ENCODE data around the gene SPPL2B. TPM values are rescaled to one million over a fixed set of nuclear protein-coding genes. Genes with fewer than 3 reads are reported as not detected.
A peak's percentile ranks its signal among the peaks of the same experiment; 100 is the strongest.
"Not testable (repeated sequence)": the region's sequence is repeated elsewhere in the genome, so short reads cannot be mapped to it uniquely, and the experiment has no call there.

Gene SPPL2B, protein sequence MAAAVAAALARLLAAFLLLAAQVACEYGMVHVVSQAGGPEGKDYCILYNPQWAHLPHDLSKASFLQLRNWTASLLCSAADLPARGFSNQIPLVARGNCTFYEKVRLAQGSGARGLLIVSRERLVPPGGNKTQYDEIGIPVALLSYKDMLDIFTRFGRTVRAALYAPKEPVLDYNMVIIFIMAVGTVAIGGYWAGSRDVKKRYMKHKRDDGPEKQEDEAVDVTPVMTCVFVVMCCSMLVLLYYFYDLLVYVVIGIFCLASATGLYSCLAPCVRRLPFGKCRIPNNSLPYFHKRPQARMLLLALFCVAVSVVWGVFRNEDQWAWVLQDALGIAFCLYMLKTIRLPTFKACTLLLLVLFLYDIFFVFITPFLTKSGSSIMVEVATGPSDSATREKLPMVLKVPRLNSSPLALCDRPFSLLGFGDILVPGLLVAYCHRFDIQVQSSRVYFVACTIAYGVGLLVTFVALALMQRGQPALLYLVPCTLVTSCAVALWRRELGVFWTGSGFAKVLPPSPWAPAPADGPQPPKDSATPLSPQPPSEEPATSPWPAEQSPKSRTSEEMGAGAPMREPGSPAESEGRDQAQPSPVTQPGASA
- 10 to 100 TPM; 39.4 to 46.2 (median 45.5) TPM for polyA plus RNA-seq

DNA sequence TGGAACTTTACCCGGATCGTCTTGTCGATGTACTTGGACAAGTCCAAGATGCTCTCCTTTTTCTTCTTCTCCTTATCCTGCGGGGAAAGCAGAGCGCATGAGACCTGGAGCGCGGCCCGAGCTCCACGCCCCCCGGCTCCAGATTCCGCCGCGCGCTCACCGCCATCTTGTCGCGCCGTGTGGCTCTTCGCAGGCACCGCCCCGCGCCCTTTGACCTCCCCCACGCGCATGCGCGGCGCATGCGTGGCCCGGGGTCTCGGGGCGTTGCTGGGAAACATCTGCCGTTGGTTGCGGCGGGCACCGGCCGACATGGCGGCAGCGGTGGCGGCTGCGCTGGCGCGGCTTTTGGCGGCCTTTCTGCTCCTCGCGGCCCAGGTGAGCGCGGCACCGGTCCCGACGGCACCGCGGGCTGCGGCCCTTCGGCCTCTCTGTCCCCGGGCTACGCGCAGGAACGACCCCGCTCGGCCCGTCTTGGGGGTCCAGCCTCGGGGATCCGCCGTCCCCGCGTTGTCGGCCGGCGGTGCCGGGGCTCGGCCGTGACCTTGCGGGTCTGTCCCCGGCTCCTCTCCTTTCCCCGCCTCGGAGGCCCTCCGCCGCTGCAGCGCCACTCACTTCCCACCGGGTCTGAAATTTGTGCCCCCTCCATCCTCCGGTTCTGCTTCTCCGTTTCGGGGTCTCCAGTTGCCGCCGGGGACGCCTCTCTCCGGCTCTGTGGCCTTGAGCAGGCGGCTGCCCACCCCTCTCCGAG is at the start of gene SPPL2B, which contains the start of gene LSM7:
TSS of gene SPPL2B (plus strand) at position 284 of the 748 bp plus-strand sequence. CDS start at position 310, 26 bp downstream.
TSS of gene LSM7 (minus strand) at position 186 of the 748 bp plus-strand sequence. CDS start at position 166, 20 bp downstream.
- H3K27ac ChIP-seq (ENCODE audit: low read depth, low read length): no peak within 1 kb of the TSS
- 0 to 1% (median 0%) methylated on average over 69 to 89 of the region's 89 CpGs for WGBS, 3 donors

DNA sequence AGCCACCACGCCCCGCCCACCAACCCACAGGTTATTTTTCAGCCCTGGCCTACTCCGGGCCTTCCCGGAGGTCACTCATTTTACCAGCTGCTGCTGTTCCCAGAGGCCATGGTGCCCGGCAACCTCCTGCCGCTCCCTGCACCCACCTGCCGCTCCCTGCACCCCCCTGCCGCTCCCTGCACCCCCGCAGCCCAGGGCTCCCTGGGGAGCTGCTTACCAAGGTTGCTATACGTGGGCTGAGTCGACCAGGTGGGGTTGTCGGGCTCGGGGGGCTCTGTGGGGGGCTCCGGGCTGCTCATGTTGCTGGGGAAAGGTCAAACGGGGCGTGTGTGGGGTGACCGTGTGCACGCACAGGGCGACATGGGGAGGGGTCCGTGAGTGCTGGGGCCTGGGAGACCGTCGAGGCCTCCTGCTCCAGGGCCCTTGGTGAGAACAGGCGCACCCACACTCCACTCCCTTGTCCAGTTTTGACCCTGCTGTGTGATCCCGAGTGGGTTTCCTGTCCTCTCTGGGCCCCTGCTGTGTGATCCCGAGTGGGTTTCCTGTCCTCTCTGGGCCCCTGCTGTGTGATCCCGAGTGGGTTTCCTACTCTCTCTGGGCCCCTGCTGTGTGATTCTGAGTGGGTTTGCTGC is 47.7 kb upstream of the SPPL2B start:
- H3K27ac ChIP-seq (ENCODE audit: low read depth, low read length): no peak overlapping the region
- 60 to 80% (median 78%) methylated on average over 25 to 26 of the region's 26 CpGs for WGBS, 3 donors

DNA sequence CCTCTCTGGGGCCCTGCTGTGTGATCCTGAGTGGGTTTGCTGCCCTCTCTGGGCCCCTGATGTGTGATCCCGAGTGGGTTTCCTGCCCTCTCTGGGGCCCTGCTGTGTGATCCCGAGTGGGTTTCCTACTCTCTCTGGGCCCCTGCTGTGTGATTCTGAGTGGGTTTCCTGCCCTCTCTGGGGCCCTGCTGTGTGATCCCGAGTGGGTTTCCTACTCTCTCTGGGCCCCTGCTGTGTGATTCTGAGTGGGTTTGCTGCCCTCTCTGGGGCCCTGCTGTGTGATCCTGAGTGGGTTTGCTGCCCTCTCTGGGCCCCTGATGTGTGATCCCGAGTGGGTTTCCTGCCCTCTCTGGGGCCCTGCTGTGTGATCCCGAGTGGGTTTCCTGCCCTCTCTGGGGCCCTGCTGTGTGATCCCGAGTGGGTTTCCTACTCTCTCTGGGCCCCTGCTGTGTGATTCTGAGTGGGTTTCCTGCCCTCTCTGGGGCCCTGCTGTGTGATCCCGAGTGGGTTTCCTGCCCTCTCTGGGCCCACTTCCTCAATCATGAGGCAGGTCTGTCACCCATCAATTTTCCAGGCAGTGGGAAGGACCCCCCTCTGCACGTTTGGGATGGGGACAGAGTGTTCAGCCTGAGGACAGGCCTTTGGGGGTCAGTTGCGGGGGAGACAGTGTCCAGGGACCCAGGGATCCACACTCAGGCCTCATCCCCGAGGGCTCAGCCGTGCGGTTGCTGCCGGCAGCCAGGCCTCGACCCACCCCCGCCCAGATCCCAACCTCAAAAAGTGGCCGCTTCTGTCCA is 47.0 kb upstream of the SPPL2B start:
- 14 to 44% (median 16%) methylated on average over 13 to 16 of the region's 16 CpGs for WGBS, 3 donors
- not testable (repeated sequence) for H3K27ac ChIP-seq (ENCODE audit: low read depth, low read length)

DNA sequence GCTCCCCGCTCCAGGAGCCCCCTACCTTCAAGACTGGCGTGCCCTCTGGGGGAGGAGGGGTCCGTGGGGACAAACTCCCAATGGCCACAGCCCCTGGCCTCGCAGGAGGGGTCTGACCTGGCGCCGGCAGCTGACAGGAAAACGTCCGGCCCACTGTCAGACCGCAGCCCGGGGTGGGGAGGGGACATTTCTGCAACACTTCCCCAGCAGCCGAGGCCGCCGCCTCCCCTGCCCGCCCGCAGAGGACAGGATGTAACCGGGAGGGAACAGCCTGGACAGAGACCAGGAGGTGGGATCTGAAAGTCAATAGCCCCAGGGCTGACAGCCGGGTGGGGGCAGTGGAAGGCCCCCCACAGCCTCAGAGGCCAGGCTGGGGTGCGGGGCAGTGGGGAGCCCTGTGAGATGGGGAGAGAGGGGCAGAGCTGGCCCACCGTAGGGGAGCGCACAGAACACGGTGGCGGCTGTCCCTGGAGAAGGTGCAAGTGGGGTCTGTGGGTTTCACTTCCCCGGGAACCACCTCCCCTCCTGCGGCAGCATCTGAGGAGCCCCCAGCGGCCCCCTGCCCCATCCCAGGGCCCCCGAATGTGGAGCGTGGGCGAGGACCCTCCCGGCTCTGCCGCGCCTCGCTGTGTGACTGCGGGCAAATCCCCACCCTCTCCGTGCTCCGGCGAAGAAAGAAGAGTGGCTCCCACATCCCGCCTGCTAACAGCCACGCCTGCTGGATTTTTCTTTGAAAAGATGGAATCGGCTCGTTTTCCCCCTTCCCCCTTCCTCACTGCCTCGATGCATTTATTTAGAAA is 46.2 kb upstream of the SPPL2B start, which contains the start of gene PEAK3:
TSS of gene PEAK3 (minus strand) at position 114 of the 800 bp plus-strand sequence. CDS start 1,244 bp downstream, outside the sequence.
- H3K27ac ChIP-seq (ENCODE audit: low read depth, low read length): no peak within 1 kb of the TSS
- WGBS, 3 donors: 7 to 31% (median 8%) methylated on average over 41 of the region's 41 CpGs

DNA sequence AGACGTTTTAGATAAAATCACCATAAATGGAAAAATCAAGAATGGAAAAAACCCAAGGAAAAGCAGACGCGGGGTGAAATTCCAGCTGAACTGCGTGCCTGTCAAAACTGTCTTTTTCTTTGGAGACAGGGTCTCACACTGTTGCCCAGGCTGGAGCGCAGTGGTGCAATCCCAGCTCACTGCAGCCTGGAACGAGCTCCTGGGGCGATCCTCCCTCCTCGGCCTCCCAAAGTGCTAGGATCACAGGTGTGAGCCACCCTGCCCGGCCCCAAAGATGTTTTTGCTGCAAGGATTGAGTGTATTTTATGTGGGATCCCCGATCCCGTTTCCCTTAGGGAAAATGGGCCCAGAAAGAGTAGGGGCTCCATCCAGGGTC is 45.6 kb upstream of the SPPL2B start:
- 69 to 76% (median 74%) methylated on average over 11 of the region's 11 CpGs for WGBS, 3 donors
- H3K27ac ChIP-seq (ENCODE audit: low read depth, low read length): no peak overlapping the region

DNA sequence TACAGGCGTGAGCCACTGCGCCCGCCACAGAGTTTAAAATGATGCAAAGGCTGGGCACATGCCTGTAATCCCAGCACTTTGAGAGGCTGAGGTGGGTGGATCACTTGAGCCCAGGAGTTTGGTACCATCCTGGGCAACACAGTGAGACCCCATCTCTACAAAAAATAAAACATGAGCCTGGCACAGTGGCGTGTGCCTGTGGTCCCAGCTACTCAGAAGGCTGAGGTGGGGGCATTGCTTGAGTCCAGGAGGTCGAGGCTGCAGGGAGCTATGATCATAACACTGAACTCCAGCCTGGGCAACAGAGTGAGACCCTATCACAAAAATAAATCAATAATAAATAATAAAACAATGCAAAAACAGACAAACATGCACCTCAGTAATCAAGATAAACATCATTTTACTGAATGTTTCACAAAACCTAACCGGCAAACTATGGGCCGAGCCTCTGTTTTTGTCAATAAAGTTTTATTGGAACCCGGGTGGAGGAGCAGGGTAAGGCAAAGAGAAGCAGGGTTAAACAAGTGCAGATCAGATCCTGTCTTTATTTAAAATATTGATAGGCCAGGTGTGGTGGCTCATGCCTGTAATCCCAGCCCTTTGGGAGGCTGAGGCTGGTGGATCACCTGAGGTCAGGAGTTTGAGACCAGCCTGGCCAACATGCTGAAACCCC is 44.5 kb upstream of the SPPL2B start:
- no peak overlapping the region for H3K27ac ChIP-seq (ENCODE audit: low read depth, low read length)
- WGBS, 3 donors: 95 to 97% (median 96%) methylated on average over 8 of the region's 8 CpGs

DNA sequence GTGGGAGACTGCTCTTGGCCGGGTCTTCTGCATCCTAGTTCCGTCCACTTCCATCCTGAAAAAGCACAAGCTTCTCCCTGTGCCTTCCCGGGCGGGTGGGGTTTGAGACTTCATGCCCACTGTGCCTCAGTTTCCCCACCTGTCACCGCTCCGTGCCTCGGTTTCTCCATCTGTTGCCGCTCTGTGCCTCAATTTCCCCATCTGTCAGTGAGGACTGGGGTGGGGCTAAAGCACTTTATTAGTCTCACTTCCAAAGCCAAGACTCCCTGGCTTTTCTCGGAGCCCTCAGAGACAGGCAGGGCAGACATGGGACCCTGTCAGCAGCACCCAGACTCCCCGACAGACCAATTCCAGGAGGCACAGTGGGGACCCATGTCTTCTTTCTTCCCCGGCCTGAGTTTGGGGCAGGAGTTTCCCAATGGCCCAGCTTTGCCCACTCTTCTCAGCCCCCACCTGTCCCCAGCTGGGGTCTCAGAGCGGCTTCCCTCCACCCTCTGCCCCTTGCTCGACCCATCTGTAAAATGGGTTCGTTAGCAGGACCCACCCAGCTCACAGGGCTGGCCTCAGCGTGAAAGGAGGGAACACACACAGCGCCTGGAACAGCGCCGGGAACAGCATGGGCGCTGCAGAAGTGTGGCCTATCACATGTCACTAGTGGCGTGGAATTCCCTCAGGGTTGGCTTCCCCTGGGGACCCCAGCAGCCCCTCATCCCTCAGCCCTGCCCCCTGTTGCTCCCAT is 41.9 kb upstream of the SPPL2B start:
- H3K27ac ChIP-seq (ENCODE audit: low read depth, low read length): no peak overlapping the region
- 78 to 87% (median 86%) methylated on average over 20 of the region's 20 CpGs for WGBS, 3 donors

DNA sequence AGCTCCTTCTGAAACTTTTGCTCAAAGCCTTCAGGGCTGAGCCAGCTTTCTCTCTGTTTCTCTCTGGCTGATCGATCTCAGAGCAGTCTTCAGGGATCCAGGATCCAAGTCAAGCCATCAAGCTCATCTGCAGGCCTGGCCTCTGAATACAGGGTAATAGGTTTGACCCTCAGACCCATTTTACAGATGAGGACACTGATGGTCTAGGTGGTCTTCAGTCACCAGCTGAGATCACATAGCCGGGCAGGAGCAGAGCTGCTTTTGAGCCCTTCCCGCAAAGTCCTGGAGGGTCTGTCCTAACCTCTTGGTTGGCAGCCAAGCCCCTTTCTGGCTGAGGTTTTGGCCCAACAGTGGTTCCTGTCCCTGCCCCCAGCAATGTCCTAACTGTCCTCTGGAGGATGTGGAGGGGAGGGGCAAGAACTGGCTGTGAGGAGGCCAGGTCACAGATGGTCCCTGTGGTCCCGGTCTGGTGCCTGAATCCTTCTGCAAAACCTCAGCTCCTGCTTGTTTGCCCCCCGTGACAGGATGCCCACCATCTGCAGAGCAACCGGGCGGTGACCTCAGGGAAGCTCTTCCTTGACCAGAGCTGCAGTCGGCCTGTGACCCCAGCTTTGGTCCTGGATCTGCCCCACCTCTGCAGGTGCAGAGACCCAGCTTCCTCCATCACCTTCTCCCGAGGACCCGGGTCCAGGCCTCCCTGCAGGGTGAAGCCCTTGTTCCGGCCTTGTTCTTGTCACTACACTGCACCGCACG is 40.7 kb upstream of the SPPL2B start:
- WGBS, 3 donors: 53 to 83% (median 56%) methylated on average over 13 of the region's 13 CpGs
- H3K27ac ChIP-seq (ENCODE audit: low read depth, low read length): no peak overlapping the region

DNA sequence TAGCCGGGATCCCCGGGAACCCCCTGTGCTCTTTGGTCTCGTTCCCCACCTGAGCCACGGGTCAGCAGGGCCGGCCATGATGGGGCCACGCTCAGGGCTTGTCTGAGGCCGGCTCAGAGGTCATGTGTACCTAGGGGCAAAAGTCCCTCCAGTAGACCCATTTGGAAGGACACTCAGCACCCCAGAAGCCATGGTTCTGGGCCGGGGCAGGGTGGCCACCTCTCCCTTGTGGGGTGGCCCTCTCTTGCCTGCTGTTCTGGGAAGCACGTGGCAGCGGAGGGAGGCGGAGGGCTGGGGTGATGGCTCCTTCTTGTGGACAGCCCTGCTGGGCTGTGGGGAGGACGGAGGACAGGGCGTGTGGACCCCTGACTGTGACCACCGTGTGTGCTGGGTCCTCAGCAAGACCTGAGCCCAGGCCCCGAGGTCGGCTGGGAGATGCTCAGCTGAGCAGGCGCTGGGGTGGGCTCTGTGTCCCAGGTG is 40.1 kb upstream of the SPPL2B start:
- 76 to 83% (median 82%) methylated on average over 16 to 17 of the region's 17 CpGs for WGBS, 3 donors
- no peak overlapping the region for H3K27ac ChIP-seq (ENCODE audit: low read depth, low read length)

DNA sequence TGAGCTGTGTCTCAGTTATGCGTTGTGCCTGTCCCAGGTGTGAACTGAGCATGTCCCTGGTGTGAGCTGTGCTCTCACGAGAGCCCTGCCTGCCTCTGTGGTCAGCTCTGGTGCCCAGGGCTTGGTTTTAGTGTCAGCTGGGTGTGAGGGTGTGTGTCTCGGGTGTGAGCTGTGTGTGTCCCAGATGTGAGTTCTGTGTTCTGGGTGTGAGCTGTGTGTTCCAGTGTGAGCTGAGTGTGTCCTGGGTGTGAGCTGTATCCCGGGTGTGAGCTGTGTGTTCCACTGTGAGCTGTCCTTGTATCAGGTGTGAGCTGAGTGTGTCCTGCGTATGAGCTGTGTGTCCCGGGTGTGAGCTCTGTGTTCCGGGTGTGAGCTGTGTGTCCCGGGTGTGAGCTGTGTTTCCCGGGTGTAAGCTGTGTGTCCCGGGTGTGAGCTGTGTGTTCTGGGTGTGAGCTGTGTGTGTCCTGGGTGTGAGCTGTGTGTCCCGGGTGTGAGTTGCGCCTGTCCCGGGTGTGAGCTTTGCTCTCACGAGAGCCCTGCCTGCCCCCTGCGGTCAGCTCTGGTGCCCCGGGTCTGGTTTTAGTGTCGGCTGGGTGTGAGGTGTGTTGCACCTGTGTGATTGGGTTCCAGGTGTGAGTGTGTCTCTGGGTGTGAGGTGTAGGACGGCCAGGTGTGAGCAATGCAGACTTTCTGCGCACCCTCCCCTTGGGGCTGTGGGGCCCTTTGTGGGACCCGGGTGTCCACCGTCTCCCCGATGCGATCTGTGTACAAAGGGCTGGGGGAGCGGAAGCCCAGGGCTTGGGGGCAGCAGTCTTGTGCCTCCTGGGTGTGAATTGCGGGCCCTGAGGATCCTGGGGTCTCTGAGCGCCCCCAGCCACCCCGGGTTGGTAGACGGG is 39.4 kb upstream of the SPPL2B start:
- 42 to 54% (median 45%) methylated on average over 25 to 28 of the region's 28 CpGs for WGBS, 3 donors
- peak overlapping the region; percentile 26 for H3K27ac ChIP-seq (ENCODE audit: low read depth, low read length)

DNA sequence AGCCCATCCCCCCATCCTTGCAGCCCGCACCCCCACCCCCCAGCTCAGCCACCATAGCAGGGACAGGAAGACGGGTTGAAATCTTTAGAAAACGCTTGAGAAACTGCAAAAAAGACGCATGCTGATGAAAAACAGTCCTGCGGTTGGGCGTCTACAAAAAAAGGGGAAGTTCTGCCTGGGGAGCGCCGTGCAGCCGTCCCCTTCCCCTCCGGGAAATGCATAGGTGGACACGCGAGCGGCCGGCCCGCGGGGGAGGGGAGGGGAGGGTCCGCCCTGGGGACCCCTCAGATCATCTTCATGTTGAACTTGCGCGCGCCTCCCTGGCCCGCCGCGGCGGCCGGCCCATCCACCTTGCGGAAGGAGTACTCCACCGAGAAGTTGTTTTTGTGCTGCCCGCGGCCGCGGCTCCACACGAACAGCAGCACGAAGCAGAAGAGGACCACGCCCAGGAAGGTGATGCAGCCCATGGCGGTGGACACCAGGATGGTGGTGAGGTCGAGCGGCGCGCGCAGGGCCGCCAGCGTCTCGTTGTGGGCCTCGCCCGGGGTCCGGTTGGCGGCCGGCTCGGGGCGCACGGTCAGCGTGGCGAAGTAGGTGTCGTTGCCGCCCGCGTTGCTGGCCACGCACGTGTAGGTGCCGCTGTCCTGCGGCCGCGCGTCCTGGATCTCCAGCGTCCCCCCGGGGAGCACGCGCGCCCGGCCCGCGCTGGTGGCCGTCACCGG is 38.6 kb upstream of the SPPL2B start:
- H3K27ac ChIP-seq (ENCODE audit: low read depth, low read length): no peak overlapping the region

DNA sequence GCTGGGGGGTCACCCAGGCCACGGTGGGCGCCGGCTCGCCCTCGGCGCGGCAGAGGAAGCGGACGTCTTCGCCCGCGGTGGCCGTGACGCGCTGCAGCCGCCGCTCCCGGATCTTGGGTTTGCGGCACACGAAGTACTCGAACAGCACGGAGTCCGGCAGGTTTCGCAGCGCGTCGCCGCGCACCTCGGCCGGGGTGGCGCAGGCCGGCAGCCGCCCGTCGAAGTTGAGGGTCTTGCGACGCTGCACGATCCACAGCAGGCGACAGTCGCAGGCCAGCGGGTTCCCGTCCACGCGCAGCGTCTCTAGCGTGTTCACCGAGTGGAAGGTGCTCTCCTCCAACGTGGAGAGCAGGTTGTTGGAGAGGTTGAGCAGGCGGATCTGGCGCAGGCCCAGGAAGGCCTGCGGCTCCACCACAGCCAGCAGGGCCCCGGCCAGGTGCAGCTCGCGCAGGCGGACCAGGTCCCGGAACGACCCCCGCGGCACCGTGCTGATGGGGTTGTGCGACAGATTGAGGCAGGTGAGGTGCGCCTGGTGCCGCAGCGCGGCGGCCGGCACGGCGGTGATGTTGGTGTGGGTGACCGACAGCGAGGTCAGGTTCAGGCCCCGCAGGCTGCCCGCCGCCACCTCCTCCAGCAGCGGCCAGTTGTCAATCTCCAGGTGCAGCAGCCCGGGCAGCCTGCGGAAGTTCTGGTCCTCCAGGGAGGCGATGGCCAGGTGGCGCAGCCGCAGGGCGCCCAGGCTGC is 37.9 kb upstream of the SPPL2B start:
- 1 to 3% (median 1%) methylated on average over 68 to 82 of the region's 82 CpGs for WGBS, 3 donors

More for the DNA sequence above, 38.6 kb upstream of the SPPL2B start:
- 1% methylated on average over 63 to 72 of the region's 74 CpGs for WGBS, 3 donors

DNA sequence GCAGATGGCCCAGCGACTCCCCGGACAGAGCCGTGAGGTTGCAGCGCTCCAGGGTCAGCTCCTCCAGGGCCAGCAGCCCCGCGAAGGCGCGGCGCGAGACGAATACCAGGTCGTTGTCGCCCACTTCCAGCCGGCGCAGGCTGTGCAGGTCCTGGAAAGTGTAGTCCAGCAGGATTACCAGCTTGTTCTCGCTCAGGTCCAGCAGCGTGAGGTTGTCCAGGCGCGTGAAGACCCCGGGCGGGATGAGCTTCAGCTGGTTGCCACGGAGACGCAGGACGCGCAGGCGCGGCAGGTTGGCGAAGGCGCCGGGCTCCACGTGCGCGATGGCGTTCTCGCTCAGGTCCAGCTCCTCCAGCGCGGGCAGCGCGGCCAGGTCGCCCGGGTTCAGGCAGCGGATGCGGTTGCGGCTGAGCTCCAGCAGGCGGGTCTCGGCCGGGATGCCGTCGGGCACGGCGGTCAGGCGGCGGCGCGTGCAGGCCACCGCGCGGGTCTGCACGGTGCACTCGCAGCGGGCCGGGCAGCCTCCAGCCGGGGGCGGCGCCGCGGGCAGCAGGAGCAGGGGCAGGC is 37.2 kb upstream of the SPPL2B start:
- 5 to 25% (median 15%) methylated on average over 54 to 67 of the region's 67 CpGs for WGBS, 3 donors
- no peak overlapping the region for H3K27ac ChIP-seq (ENCODE audit: low read depth, low read length)

More for the DNA sequence above, 37.9 kb upstream of the SPPL2B start:
- no peak overlapping the region for H3K27ac ChIP-seq (ENCODE audit: low read depth, low read length)

Data from adipose tissue (tissue), 3 donors.